ENCODE results near the gene GPS1.

GPS1 gene

DNA sequence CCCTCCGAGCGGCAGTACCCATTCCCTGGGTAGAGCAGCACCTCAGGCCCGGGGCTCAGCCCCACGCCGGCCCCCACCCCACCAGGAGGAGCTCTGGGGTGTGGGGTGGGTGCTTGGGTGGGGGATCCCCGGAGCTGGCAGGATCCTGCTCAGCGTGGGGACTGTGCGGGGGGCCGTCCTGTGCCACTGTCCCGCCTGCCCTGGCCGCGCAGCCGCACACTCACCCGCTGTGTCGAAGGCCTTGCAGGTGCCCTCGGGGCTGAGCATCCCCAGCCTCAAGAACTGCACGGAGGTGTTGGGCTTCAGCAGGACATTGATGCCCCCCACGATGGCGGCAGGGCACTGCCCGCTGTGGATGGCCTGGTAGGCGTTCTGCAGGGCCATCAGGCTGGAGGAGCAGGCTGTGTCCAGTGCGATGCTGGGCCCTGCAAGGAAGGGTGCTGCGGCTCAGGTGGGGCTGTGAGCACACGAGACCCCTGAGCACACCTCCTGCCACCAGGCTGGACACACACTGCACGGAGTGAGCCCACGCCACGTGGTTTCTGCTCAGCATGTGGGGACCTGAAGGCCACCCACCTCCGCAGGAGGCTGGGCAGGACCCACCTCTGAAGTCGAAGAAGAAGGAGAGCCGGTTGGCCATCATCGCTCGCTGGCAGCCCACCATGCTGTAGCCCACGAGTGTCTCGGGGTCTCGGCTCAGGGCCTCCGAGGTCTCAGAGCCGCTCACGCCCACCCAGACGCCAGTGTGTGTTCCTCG lies 41.5 kb downstream of the GPS1 start:
- no peak for DNase-seq

DNA sequence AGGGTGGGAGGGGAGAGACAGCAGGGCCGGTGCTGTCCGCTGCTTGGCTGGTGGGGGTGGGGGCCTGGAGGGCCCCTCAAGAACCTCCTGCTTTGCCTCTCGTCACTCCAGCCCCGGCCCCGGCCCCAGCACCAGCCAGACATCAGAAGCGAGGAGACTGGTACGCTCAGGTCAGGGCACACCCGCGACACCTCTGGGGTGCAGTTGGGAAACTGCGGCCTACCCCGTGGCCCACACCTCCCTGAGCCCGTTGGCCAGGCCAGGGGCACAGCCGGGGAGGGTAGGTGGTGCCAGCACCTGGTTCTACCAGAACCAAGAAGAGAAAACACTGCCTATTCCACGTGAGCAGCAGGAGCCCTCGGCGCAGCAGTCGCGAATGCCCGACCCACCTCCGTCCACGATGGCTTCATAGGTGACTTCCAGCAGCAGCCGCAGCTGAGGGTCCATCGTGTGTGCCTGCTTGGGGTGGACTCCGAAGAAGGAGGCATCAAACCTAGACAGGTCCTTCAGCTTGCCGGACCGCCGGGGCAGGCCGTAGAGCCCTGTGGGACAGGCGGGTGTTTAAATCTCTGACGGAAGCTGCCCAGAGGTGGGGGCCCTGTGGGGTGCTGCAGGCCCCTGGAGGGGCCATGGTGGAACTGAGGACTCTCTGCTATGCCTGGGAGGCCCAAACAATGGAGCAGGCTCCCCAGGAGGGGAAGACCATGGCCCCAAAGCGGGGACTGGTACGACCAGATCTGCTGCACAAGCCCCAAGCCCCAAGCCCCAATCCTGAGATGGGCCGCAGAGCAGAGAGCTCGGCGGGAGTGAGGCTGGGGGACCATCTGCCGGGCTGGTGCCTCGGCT lies 43.5 kb downstream of the GPS1 start:
- DNase-seq: no peak

DNA sequence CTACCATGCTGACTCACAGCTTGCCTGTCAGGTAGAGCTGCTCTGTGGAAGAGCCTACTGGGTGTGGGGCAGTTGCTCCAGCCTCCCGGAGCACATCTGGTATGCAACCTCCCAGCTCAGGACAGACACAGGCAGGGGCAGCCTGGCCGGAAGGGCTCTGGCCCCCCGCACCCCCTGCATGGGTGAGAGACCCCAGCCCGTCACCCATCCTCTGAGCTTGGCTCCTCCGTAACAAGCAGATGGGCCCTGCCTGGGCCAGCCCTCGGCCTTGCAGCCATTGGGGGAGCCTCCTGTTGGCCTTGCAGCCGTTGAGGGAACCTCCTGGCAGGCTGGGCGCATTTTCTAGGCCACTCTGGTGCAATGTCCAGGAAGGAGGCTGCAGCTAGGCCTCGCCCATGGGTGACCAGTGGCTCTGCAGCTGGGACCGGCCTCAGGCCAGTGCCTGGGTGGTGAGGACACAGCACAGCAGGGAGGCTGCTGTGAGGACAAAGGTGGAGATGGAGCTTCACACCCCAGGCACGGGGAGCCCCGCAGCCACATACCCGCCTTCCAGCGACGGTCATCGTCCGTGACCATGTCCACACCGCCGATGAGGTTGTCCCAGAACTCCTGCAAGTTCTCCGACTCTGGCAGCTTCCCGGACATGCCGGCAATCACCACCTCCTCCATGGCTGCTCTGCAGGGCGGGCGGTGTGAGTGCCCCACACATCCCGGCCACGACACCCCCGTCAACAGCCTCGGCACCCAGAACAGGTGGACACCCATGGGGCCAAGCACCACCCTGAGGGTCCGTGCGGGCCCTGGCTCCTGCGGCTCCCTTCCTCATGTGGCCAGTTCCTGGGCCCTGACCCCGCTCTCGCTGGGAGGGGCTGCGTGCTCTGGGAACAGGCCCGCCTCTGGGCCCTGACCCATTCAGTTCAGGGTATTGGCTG lies 44.3 kb downstream of the GPS1 start:
- no peak for DNase-seq

DNA sequence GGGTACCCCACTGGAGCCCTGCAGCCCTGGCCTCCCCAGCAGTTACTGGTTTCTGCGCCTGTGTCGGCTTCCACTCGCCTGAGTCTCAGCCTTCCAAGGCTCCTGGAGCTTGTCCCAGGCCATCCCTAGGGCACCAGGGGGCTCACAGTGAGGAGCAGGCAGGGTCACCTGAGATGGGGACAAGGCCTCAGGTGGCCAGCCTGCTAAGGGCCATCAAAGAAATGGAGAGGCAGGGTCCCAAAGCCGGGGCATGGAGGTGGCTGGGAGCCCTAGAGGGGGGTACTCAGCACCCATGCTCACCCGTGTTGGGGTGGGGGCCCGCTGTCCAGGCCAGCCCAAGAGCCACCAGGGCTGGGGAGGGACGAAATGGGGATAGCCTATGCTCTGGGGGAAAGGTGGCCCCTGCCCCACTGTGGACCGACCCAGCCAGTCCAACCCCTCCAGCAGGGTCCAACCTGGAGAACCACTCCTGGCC lies 45.0 kb downstream of the GPS1 start:
- DNase-seq: no peak

- no peak for DNase-seq
Observed at GRCh38 chr17:82097184-82097918, 45.7 kb downstream of the GPS1 start.

- DNase-seq: no peak
Observed at GRCh38 chr17:82097919-82098168, 46.1 kb downstream of the GPS1 start.

- peak; percentile 53 for DNase-seq
Observed at GRCh38 chr17:82098169-82098938, 46.7 kb downstream of the GPS1 start, which contains the start of gene FASN. Gene FASN, minus strand, starts transcription at chr17:82098236. Its CDS starts 1,791 bp downstream, at chr17:82096445.

DNA sequence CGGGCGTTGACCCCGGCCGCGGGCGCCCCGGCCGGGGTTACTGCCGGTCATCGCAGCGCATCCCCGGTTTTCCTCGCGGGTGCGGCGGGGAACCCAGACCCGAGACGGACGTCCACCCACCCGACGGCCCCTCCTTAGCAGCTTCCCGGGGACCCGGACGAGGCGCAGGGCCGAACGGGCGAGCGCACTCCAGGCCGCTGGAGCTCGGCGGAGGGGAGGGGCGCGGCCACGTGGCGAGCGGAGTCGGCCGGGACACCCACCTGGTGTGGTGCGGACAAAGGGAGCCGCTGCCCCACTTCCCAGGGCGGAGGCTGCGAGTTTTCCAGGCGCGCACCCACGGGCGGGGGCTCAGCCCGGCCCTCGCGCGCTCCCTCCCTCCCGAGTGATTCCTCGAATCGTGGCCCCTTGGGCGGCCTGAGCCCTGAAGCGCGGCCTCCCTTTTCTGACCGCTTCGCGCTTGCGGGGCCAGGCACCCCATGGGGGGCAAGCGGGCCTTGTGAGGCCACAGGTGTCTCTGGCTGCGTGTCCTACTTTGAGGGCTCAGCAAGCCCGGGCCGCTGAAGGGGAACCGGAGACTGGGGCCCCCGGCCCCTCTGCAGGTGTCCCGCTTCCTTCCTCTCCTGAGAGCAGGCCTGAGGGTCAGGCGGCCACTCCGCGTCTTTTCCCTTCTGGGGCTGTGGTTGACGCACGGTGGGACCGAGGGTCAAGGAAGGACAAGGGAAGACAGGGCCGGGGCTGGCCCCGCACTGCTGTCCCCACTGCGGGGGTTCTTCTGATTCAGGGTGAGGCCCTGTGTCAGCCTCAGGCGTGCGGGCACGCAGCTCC lies 47.5 kb downstream of the GPS1 start:
- DNase-seq: no peak

DNA sequence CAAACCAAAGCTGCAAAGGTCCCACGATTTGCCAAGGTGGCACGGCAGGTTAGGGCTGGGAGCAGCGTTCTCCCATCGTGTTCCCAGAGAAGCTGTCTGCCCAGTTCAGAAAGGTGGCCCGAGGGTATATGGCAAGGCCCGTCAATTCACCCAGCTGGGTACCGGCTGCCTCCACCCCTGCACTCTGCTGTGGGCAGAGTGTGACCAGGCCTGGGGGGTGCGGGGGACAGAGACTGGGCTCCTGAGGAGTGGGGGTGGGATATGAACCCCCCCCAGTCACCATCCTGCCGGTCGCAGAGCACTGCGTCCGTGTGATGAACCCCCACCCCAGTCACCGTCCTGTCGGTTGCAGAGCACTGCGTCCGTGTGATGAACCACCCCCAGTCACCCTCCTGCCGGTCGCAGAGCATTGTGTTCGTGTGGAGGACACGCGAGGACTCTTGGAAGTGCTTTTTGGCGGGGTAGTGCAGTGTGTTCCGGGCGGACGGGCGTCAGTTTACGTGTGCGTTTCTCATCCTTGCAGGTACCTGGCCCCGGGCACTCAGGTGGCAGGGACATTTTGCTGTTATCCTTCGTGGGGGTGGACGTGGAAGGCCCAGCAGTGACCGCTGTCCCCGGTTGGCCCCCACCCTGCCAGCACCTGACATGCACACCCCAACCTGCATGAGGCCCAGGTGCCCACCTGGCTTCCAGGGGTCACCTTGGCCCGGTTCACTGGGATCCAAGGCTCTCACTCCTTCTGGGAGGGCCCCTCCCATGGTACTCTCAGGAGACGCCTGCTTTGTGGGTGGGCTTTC lies 49.0 kb downstream of the GPS1 start:
- DNase-seq: no peak

- no peak for DNase-seq
Observed at GRCh38 chr17:82101301-82101715, 49.6 kb downstream of the GPS1 start.

GRCh38 chr17:82101767-82102679 lies 50.3 kb downstream of the GPS1 start:
- no peak for DNase-seq

- DNase-seq: no peak
Observed at GRCh38 chr17:82103553-82104451, 52.1 kb downstream of the GPS1 start.

GRCh38 chr17:82104797-82105416 lies 53.2 kb downstream of the GPS1 start:
- no peak for DNase-seq

- DNase-seq: no peak
Observed at GRCh38 chr17:82105417-82105881, 53.8 kb downstream of the GPS1 start.

- peak; percentile 49 for DNase-seq
Observed at GRCh38 chr17:82105882-82106687, 54.4 kb downstream of the GPS1 start.

DNA sequence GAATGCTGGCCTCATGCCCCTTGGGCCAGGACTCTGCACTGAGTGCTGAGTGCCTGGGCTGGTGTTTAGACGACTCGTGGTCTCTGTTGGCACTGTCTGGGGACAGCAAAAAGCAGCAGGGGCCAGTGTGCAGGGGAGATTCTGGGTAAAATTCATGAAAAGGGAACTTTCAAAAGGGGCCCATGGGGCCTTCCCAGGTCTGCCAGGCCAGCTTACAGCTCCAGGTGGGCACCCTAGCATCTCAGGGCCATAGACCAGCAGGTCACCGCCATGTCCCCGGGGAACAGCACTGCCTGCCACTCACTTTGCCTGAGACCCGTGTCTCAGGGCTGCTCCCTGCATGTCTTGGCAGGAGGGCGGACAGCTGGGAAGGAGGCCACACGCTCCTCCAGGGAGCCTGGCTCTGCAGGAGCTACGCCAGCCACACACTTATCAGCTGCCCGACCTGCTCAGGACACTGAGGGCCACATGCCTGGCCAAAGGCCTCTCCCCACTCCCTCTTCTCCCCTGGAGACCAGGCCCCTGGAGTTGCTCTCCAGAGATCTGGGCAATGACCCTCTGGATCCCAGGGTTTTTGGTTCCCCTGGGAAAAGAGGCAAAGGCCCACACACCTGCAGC lies 55.1 kb downstream of the GPS1 start:
- no peak for DNase-seq
